Keratinocyte (primary cell): ENCODE results near the gene PRR20A.
"Not testable (repeated sequence)": the region's sequence is repeated elsewhere in the genome, so short reads cannot be mapped to it uniquely, and the experiment has no call there.

Experiments used
- CTCF ChIP-seq, 3 experiments: IDR thresholded peaks in 1 of 3; conservative IDR thresholded peaks in 1 of 3; optimal IDR thresholded peaks in 1 of 3; 2 replicates in 2 of 3; 3 replicates in 1 of 3; pipeline versions ENCODE3 to v1.5.1; 2011; ENCODE audit warnings: low read length in 3 of 3, mild to moderate bottlenecking in 3 of 3, moderate library complexity in 2 of 3, control low read depth in 1 of 3, inconsistent platforms in 1 of 3; ENCODE audit not compliant: insufficient read depth in 2 of 3; ENCODE audit errors: extremely low read depth in 1 of 3
- EZH2 ChIP-seq: IDR thresholded peaks from one replicate; pipeline ENCODE4 v1.6.1; 2012; ENCODE audit warnings: inconsistent platforms, mild to moderate bottlenecking, low read length, moderate library complexity

- TF ChIP-seq CTCF (optimal IDR thresholded peaks at IDR 0.05 in 1 of 3, IDR thresholded peaks at IDR 0.05 in 1 of 3, conservative IDR thresholded peaks at IDR 0.05 in 1 of 3; ENCODE audit: extremely low read depth in 1 of 3, insufficient read depth in 2 of 3, low read length in 3 of 3); EZH2: not testable (repeated sequence)
These were observed 26.2 kb downstream of the PRR20A start, which contains the start of gene PRR20E for GRCh38 chr13:57166897-57167296.
